SJSA1 (cell line): Measurements from ENCODE around the gene IGFLR1. TPM values are rescaled to one million over a fixed set of nuclear protein-coding genes. Genes with fewer than 3 reads are reported as not detected.
"Not testable (repeated sequence)": the region's sequence is repeated elsewhere in the genome, so short reads cannot be mapped to it uniquely, and the experiment has no call there.

Source experiments
- DNase-seq, 2 experiments: peaks; one replicate each; pipeline ENCODE4 v3.0.0-alpha.2; 2015 to 2020; ENCODE audit warnings: low spot score in 2 of 2, low read depth in 1 of 2
- H3K27ac ChIP-seq: fragments of 250-450 bp; sonication (Bioruptor Pico); 2 replicates; pipeline ENCODE4 v1.5.1; 2020; ENCODE audit warnings: mild to moderate bottlenecking, moderate library complexity
- H3K27me3 ChIP-seq: fragments of 250-450 bp; sonication (Bioruptor Pico); replicated peaks from 2 replicates; pipeline ENCODE4 v1.5.1; 2020; ENCODE audit warnings: mild to moderate bottlenecking, moderate library complexity
- H3K36me3 ChIP-seq: fragments of 250-450 bp; sonication (Bioruptor Pico); 2 replicates; pipeline ENCODE4 v1.5.1; 2020; ENCODE audit warnings: mild to moderate bottlenecking
- H3K4me1 ChIP-seq: fragments of 250-450 bp; sonication (Bioruptor Pico); replicated peaks from 2 replicates; pipeline ENCODE4 v1.6.1; 2021; ENCODE audit warnings: mild to moderate bottlenecking
- H3K4me3 ChIP-seq: fragments of 250-450 bp; sonication (Bioruptor Pico); 2 replicates; pipeline ENCODE4 v1.5.1; 2020; ENCODE audit warnings: mild to moderate bottlenecking
- H3K9me3 ChIP-seq: fragments of 250-450 bp; sonication (Bioruptor Pico); replicated peaks from 2 replicates; pipeline ENCODE4 v1.5.1; 2020; ENCODE audit warnings: mild to moderate bottlenecking
- total RNA-seq: library from RNA; depleted of rRNA; stranded (reverse); fragments of >200 nt; shearing (Covaris generic); gene quantifications from 2 replicates; pipeline ENCODE4 v1.2.3, GENCODE V29; 2014

Gene IGFLR1
- total RNA-seq, 1 experiment from 2014 or later = 3.7 TPM

DNA sequence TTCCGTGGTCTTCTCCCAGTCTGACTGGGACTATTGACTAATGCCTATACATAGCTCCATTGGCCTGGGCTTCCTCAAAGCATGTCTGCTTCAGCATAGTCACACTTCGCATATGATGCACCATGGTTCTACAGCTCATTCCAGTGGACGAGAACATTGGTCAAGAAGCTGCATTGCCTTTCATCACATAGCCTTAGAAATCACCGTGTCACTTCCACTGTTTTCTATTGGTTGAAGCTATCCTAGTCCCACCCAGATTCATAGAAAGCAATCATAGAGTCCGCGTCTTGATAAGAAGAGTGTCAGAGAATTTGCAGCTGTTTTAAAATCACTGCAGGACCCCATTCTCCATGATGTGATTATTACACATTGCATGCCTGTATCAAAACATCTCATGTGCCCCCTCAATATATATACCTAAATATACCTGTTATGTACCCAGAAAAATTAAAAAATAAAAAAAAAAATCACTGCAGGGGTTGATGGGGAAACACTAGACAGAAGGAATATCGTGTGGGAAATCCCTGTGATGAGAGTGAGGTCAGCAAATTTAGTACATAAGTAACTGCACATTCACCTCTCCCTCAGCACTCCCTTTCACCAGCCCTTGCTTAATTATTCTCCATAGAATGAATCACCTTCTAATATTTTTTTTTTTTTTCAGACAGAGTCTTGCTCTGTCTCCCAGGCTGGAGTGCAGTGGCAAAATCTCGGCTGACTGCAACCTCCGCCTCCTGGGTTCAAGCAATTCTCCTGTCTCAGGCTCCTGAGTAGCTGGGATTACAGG is 31.0 kb upstream of the IGFLR1 start:
- no peak overlapping the region for H3K27ac ChIP-seq
- peaks cover 16% of the 10 kb centered on the region for H3K36me3 ChIP-seq
- no peak overlapping the region for H3K4me3 ChIP-seq
- H3K4me1 ChIP-seq = peaks cover 13% of the 10 kb centered on the region
- H3K27me3 ChIP-seq = no peaks in the 10 kb centered on the region
- no peaks in the 10 kb centered on the region for H3K9me3 ChIP-seq
- no peak for DNase-seq

DNA sequence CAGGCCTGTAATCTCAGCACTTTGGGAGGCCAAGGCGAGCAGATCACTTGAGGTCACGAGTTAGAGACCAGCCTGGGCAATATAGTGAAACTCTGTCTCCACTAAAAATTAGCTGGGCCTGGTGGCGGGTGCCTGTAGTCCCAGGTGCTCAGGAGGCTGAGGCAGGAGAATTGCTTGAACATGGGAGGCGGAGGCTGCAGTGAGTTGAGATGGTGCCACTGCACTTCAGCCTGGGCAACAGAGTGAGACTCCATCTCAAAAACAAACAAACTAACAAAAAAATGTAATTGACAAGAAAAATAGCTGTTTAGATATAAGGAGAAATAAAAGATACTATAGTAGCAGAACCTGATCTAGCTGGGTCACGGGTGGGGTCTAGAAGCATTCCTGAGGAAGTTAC is 30.1 kb upstream of the IGFLR1 start:
- H3K4me1 ChIP-seq = peaks cover 13% of the 10 kb centered on the region
- not testable (repeated sequence) for DNase-seq

GRCh38 chr19:35768082-35768421 is 25.8 kb upstream of the IGFLR1 start:
- no peaks in the 10 kb centered on the region for H3K9me3 ChIP-seq
- H3K27ac ChIP-seq = no peak overlapping the region
- no peaks in the 10 kb centered on the region for H3K4me1 ChIP-seq
- peaks cover 36% of the 10 kb centered on the region for H3K36me3 ChIP-seq
- H3K27me3 ChIP-seq = no peaks in the 10 kb centered on the region
- DNase-seq = no peak
- no peak overlapping the region for H3K4me3 ChIP-seq

More for the DNA sequence above, 30.1 kb upstream of the IGFLR1 start:
- H3K27ac ChIP-seq, H3K27me3 ChIP-seq, H3K4me3 ChIP-seq, H3K9me3 ChIP-seq: not testable (repeated sequence)
- H3K36me3 ChIP-seq = peaks cover 14% of the 10 kb centered on the region

- no peak for DNase-seq
- H3K27me3 ChIP-seq = no peaks in the 10 kb centered on the region
Measured at GRCh38 chr19:35767288-35768081, 25.2 kb upstream of the IGFLR1 start.

DNA sequence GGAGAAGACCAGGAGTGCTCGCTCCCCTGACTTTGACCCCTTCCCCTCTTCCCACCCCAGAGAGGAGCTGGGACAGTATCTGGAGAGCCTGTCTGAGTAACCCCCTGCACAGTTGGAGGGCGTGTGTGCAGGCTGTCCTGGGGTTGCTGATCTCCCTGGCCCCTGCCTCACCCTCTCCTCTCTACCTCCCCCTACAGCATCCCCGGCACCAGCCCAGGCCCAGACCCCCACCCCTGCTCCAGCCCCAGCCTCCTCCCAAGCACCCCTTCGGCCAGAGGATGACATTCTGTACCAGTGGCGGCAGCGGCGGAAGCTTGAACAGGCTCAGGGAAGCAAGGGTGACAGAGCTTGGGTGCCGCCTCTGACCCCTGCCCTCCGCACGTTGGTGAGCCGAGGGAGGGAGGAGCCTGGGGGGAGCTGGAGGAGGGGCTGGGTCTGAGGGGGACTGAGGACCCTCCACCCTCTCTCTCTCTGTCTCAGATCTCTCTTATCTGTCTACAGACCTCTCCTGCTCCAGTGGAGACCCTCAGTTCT is 24.4 kb upstream of the IGFLR1 start:
- Histone ChIP-seq H3K4me3 (no peak overlapping the region), H3K9me3 (no peaks in the 10 kb centered on the region), H3K36me3 (peaks cover 41% of the 10 kb centered on the region), H3K4me1 (no peaks in the 10 kb centered on the region), H3K27me3 (no peaks in the 10 kb centered on the region), H3K27ac (no peak overlapping the region)
- no peak for DNase-seq

More at GRCh38 chr19:35767288-35768081, 25.2 kb upstream of the IGFLR1 start:
- no peak overlapping the region for H3K4me3 ChIP-seq
- H3K36me3 ChIP-seq = peaks cover 36% of the 10 kb centered on the region
- H3K4me1 ChIP-seq = no peaks in the 10 kb centered on the region
- H3K27ac ChIP-seq = no peak overlapping the region
- H3K9me3 ChIP-seq = no peaks in the 10 kb centered on the region

GRCh38 chr19:35764432-35765315 is 22.4 kb upstream of the IGFLR1 start:
- Histone ChIP-seq H3K4me1 (no peaks in the 10 kb centered on the region), H3K27me3 (no peaks in the 10 kb centered on the region), H3K9me3 (no peaks in the 10 kb centered on the region), H3K27ac (no peak overlapping the region), H3K4me3 (no peak overlapping the region), H3K36me3 (peaks cover 57% of the 10 kb centered on the region)
- no peak for DNase-seq

DNA sequence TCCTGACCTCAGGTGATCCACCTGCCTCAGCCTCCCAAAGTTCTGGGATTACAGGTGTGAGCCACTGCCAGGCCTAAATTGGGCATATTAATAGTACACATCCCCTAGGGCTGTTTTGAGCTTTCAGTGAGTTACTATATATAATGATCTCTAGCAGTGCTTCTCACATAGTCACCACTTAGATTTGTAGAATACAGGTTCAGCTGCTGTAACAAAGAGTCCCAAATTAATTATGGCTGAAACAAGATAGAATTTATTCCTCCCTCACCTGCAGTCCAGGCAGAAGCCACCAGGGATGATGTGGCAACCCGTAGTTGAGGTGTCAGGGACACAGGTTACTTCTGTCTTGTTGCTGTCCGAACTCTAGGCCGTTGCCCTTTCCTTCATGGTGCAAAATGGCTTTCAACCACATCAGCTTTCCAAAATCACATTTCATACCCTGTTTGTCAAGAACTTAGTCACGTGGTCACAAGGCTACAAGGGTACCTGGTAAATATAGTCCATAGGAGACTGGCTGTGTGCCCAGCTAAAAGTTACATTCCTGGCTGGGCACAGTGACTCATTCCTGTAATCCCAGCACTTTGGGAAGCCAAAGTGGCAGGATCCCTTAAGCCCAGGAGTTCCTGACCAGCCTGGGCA is 18.6 kb upstream of the IGFLR1 start:
- Histone ChIP-seq H3K9me3 (no peaks in the 10 kb centered on the region), H3K27me3 (no peaks in the 10 kb centered on the region), H3K4me3 (no peak overlapping the region), H3K4me1 (peaks cover 16% of the 10 kb centered on the region), H3K36me3 (peaks cover 42% of the 10 kb centered on the region), H3K27ac (no peak overlapping the region)
- no peak for DNase-seq

- Histone ChIP-seq H3K4me1 (peaks cover 16% of the 10 kb centered on the region), H3K27me3 (no peaks in the 10 kb centered on the region), H3K9me3 (no peaks in the 10 kb centered on the region), H3K36me3 (peaks cover 31% of the 10 kb centered on the region), H3K4me3 (no peak overlapping the region), H3K27ac (no peak overlapping the region)
- DNase-seq = no peak
Measured at GRCh38 chr19:35759697-35760096, 17.4 kb upstream of the IGFLR1 start.

GRCh38 chr19:35757749-35758608 is 15.7 kb upstream of the IGFLR1 start, which contains the start of gene PROSER3:
PROSER3 (plus strand) TSS chr19:35758176; CDS start chr19:35758216, 40 bp downstream.
- Histone ChIP-seq H3K9me3 (no peaks in the 10 kb centered on the region), H3K27ac (peak within 1 kb of the TSS; percentile 86)

GRCh38 chr19:35757231-35757748 is 15.0 kb upstream of the IGFLR1 start:
- peak in 1 of 2 experiments; percentile 74 for DNase-seq
- Histone ChIP-seq H3K27me3 (no peaks in the 10 kb centered on the region), H3K4me1 (peaks cover 16% of the 10 kb centered on the region), H3K36me3 (peaks cover 39% of the 10 kb centered on the region), H3K27ac (peak overlapping the region; percentile 44), H3K9me3 (no peaks in the 10 kb centered on the region), H3K4me3 (peak overlapping the region; percentile 61)

More at GRCh38 chr19:35757749-35758608, 15.7 kb upstream of the IGFLR1 start, which contains the start of gene PROSER3:
- Histone ChIP-seq H3K4me1 (peaks cover 16% of the 10 kb centered on the region), H3K4me3 (peak within 1 kb of the TSS; percentile 61), H3K36me3 (peaks cover 33% of the 10 kb centered on the region), H3K27me3 (no peaks in the 10 kb centered on the region)
- DNase-seq = peak; percentile 99

GRCh38 chr19:35756377-35757230 is 14.4 kb upstream of the IGFLR1 start, which contains the start of gene HSPB6:
HSPB6 (minus strand) TSS chr19:35757029; CDS start chr19:35757008, 21 bp downstream.
- Histone ChIP-seq H3K27me3 (no peaks in the 10 kb centered on the region), H3K27ac (peak within 1 kb of the TSS; percentile 44), H3K36me3 (peaks cover 41% of the 10 kb centered on the region), H3K9me3 (no peaks in the 10 kb centered on the region), H3K4me1 (peaks cover 16% of the 10 kb centered on the region), H3K4me3 (peak within 1 kb of the TSS; percentile 61)
- no peak for DNase-seq
